Measurements from ENCODE around the gene LINGO3.

The LINGO3 gene

GRCh38 chr19:2291185-2291751 lies 16.7 kb downstream of the LINGO3 start:
- H3K4me3 ChIP-seq (ENCODE audit: low read depth, low read length) = 0 out of 2 replicates have a peak overlapping the region, but pooled peaks have one; percentile 7
- no peak for DNase-seq (ENCODE audit: low read depth)
- TF ChIP-seq CTCF (IDR thresholded peaks at IDR 0.05; ENCODE audit: control insufficient read depth, extremely low read depth, insufficient read depth) = no peak

DNA sequence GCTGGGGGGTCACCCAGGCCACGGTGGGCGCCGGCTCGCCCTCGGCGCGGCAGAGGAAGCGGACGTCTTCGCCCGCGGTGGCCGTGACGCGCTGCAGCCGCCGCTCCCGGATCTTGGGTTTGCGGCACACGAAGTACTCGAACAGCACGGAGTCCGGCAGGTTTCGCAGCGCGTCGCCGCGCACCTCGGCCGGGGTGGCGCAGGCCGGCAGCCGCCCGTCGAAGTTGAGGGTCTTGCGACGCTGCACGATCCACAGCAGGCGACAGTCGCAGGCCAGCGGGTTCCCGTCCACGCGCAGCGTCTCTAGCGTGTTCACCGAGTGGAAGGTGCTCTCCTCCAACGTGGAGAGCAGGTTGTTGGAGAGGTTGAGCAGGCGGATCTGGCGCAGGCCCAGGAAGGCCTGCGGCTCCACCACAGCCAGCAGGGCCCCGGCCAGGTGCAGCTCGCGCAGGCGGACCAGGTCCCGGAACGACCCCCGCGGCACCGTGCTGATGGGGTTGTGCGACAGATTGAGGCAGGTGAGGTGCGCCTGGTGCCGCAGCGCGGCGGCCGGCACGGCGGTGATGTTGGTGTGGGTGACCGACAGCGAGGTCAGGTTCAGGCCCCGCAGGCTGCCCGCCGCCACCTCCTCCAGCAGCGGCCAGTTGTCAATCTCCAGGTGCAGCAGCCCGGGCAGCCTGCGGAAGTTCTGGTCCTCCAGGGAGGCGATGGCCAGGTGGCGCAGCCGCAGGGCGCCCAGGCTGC lies 17.3 kb downstream of the LINGO3 start:
- DNase-seq (ENCODE audit: low read depth) = no peak
- no peak overlapping the region for H3K4me3 ChIP-seq (ENCODE audit: low read depth, low read length)

GRCh38 chr19:2289714-2290435 lies 18.1 kb downstream of the LINGO3 start:
- H3K4me3 ChIP-seq (ENCODE audit: low read depth, low read length) = no peak overlapping the region
- TF ChIP-seq CTCF (IDR thresholded peaks at IDR 0.05; ENCODE audit: control insufficient read depth, extremely low read depth, insufficient read depth) = no peak
- DNase-seq (ENCODE audit: low read depth) = no peak

More for the DNA sequence above, 17.3 kb downstream of the LINGO3 start:
- no peak for TF ChIP-seq CTCF (IDR thresholded peaks at IDR 0.05; ENCODE audit: control insufficient read depth, extremely low read depth, insufficient read depth)

DNA sequence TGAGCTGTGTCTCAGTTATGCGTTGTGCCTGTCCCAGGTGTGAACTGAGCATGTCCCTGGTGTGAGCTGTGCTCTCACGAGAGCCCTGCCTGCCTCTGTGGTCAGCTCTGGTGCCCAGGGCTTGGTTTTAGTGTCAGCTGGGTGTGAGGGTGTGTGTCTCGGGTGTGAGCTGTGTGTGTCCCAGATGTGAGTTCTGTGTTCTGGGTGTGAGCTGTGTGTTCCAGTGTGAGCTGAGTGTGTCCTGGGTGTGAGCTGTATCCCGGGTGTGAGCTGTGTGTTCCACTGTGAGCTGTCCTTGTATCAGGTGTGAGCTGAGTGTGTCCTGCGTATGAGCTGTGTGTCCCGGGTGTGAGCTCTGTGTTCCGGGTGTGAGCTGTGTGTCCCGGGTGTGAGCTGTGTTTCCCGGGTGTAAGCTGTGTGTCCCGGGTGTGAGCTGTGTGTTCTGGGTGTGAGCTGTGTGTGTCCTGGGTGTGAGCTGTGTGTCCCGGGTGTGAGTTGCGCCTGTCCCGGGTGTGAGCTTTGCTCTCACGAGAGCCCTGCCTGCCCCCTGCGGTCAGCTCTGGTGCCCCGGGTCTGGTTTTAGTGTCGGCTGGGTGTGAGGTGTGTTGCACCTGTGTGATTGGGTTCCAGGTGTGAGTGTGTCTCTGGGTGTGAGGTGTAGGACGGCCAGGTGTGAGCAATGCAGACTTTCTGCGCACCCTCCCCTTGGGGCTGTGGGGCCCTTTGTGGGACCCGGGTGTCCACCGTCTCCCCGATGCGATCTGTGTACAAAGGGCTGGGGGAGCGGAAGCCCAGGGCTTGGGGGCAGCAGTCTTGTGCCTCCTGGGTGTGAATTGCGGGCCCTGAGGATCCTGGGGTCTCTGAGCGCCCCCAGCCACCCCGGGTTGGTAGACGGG lies 18.9 kb downstream of the LINGO3 start:
- no peak overlapping the region for H3K4me3 ChIP-seq (ENCODE audit: low read depth, low read length)
- no peak for TF ChIP-seq CTCF (IDR thresholded peaks at IDR 0.05; ENCODE audit: control insufficient read depth, extremely low read depth, insufficient read depth)
- DNase-seq (ENCODE audit: low read depth) = no peak

GRCh38 chr19:2288338-2288817 lies 19.6 kb downstream of the LINGO3 start:
- TF ChIP-seq CTCF (IDR thresholded peaks at IDR 0.05; ENCODE audit: control insufficient read depth, extremely low read depth, insufficient read depth) = no peak
- DNase-seq (ENCODE audit: low read depth) = no peak

DNA sequence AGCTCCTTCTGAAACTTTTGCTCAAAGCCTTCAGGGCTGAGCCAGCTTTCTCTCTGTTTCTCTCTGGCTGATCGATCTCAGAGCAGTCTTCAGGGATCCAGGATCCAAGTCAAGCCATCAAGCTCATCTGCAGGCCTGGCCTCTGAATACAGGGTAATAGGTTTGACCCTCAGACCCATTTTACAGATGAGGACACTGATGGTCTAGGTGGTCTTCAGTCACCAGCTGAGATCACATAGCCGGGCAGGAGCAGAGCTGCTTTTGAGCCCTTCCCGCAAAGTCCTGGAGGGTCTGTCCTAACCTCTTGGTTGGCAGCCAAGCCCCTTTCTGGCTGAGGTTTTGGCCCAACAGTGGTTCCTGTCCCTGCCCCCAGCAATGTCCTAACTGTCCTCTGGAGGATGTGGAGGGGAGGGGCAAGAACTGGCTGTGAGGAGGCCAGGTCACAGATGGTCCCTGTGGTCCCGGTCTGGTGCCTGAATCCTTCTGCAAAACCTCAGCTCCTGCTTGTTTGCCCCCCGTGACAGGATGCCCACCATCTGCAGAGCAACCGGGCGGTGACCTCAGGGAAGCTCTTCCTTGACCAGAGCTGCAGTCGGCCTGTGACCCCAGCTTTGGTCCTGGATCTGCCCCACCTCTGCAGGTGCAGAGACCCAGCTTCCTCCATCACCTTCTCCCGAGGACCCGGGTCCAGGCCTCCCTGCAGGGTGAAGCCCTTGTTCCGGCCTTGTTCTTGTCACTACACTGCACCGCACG lies 20.2 kb downstream of the LINGO3 start:
- DNase-seq (ENCODE audit: low read depth) = no peak
- no peak overlapping the region for H3K4me3 ChIP-seq (ENCODE audit: low read depth, low read length)
- no peak for TF ChIP-seq CTCF (IDR thresholded peaks at IDR 0.05; ENCODE audit: control insufficient read depth, extremely low read depth, insufficient read depth)

More at GRCh38 chr19:2288338-2288817, 19.6 kb downstream of the LINGO3 start:
- no peak overlapping the region for H3K4me3 ChIP-seq (ENCODE audit: low read depth, low read length)

Data from LNCaP clone FGC (cell line).